Measurements from ENCODE around the gene DCDC2B. TPM values are rescaled to one million over a fixed set of nuclear protein-coding genes. Genes with fewer than 3 reads are reported as not detected.

DCDC2B gene
- polyA plus RNA-seq, 2 of the 4 experiments (the other 2 are of a cell fraction) = not detected

- H3K9me3 ChIP-seq = no peaks in the 10 kb centered on the region
- DNase-seq (ENCODE audit: low read depth in 1 of 2, low spot score in 1 of 2) (no peak), FAIRE-seq (no peak), ATAC-seq (no peak)
- CTCF ChIA-PET = interaction anchor here (1.1 to 7.7 kb wide), 19 partner anchors 8 to 84 kb away, joined by 3 to 96 read pairs (median 5); no protein-coding TSS in a partner anchor
- H3K4me1 ChIP-seq = peaks cover 9% of the 10 kb centered on the region
- no peak overlapping the region for H3K27ac ChIP-seq
- WGBS (ENCODE audit: missing lambda C conversion rate) = 88% methylated on average over 12 of the region's 12 CpGs
- H3K4me3 ChIP-seq = no peak overlapping the region
- POLR2A ChIA-PET = no interaction called here
- H3K4me2 ChIP-seq = no peak overlapping the region
- TF ChIP-seq JUN (IDR thresholded peaks at IDR 0.05) (no peak), KDM1A (IDR thresholded peaks at IDR 0.05; ENCODE audit: low read depth) (no peak), POLR2AphosphoS2 (conservative IDR thresholded peaks at IDR 0.05; ENCODE audit: low read length) (no peak), FOSL2 (IDR thresholded peaks at IDR 0.05) (no peak), FOSL2 (CRISPR knock-in tag; IDR thresholded peaks at IDR 0.05) (no peak), MYC (IDR thresholded peaks at IDR 0.05; ENCODE audit: borderline replicate concordance, low read length) (no peak)
Measured at GRCh38 chr1:32247452-32247851, 38.6 kb downstream of the DCDC2B start.

GRCh38 chr1:32247983-32248889 lies 39.3 kb downstream of the DCDC2B start:
- ATAC-seq = peak; percentile 90 to 95
- 0 out of 3 replicates have a peak overlapping the region, but pooled peaks have one; percentile 20 for H3K4me2 ChIP-seq
- WGBS (ENCODE audit: missing lambda C conversion rate) = 25% methylated on average over 10 of the region's 31 CpGs
- H3K4me1 ChIP-seq = peaks cover 3% of the 10 kb centered on the region; the same call in 1 of the 3 replicates
- peak; percentile 58 for TF ChIP-seq SMC3 (IDR thresholded peaks at IDR 0.05)
- no peak for TF ChIP-seq ZNF302 (CRISPR knock-in tag; IDR thresholded peaks at IDR 0.05)
- TF ChIP-seq, protein P1, sequence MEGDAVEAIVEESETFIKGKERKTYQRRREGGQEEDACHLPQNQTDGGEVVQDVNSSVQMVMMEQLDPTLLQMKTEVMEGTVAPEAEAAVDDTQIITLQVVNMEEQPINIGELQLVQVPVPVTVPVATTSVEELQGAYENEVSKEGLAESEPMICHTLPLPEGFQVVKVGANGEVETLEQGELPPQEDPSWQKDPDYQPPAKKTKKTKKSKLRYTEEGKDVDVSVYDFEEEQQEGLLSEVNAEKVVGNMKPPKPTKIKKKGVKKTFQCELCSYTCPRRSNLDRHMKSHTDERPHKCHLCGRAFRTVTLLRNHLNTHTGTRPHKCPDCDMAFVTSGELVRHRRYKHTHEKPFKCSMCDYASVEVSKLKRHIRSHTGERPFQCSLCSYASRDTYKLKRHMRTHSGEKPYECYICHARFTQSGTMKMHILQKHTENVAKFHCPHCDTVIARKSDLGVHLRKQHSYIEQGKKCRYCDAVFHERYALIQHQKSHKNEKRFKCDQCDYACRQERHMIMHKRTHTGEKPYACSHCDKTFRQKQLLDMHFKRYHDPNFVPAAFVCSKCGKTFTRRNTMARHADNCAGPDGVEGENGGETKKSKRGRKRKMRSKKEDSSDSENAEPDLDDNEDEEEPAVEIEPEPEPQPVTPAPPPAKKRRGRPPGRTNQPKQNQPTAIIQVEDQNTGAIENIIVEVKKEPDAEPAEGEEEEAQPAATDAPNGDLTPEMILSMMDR (IDR thresholded peaks at IDR 0.05) = peak; percentile 66
- TF ChIP-seq RAD21 (conservative IDR thresholded peaks at IDR 0.05 in 1 of 2, IDR thresholded peaks at IDR 0.05 in 1 of 2) = peak; percentile 47 to 56
- no peak for TF ChIP-seq HOXA7 (CRISPR knock-in tag; IDR thresholded peaks at IDR 0.05)
- no peak for FAIRE-seq
- H3K9me3 ChIP-seq = no peaks in the 10 kb centered on the region
- POLR2A ChIA-PET = interaction anchor here (0.9 kb wide), 1 partner anchor 26 kb away, joined by 3 read pairs; the partner anchor contains the start of genes EIF3I and TMEM234
- H3K4me3 ChIP-seq = no peak overlapping the region
- CTCF ChIA-PET = interaction anchor here (0.6 to 7.7 kb wide), 31 partner anchors 9 to 177 kb away, joined by 3 to 96 read pairs (median 4); partner anchors contain the start of gene CCDC28B
- H3K27ac ChIP-seq = peak overlapping the region in 1 of 2 experiments; percentile 57; a peak in 2 of 6 replicates
- DNase-seq (ENCODE audit: low read depth in 1 of 2, low spot score in 1 of 2) = peak; percentile 72 to 74

DNA sequence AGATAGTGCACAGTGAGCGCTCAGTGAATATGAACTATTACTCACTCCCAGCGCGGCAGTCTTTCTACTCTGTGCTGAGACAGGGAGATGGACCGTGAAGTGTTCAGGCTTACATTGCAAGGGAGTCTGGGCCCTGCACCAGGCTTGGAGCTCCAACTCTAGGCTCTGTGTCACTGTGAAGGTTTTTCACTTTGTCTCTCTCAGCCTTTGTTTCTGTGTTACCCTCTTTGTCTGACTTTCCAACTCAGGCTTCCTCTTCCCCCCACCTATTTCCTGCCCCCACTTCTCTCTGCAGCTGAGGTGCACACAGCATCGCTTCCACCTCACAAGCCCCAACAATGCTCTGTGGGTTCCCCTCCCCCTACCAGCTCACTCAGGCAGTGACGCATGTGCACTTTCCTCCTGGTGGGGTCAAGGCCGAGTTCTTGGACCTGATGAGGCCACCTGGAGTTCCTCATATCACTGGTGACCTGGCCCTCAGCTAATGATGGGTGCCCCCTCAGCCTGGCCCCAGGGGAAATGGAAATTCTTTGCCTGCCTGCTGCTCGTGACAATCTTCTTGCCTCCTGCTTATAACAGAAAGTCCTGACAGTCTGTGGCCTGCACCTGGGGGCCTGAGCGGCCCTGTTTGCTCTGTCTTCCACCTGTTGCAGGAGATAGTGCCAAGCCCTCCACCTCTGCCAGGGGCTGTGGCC lies 41.1 kb downstream of the DCDC2B start:
- Histone ChIP-seq H3K4me3 (no peak overlapping the region), H3K4me1 (peaks cover 3% of the 10 kb centered on the region; the same call in 1 of the 3 replicates), H3K4me2 (no peak overlapping the region), H3K27ac (no peak overlapping the region), H3K9me3 (no peaks in the 10 kb centered on the region)
- 79% methylated on average over 8 of the region's 9 CpGs for WGBS (ENCODE audit: missing lambda C conversion rate)
- TF ChIP-seq HDAC2 (IDR thresholded peaks at IDR 0.05) (no peak), BCL3 (IDR thresholded peaks at IDR 0.05) (no peak), RNF2 (IDR thresholded peaks at IDR 0.05; ENCODE audit: borderline replicate concordance, low read depth) (no peak), CBX8 (IDR thresholded peaks at IDR 0.05) (no peak), HOXB13 (CRISPR knock-in tag; IDR thresholded peaks at IDR 0.05; ENCODE audit: low read depth) (no peak), EP300 (IDR thresholded peaks at IDR 0.05) (no peak), KDM1A (IDR thresholded peaks at IDR 0.05; ENCODE audit: low read depth) (no peak), SREBF2 (IDR thresholded peaks at IDR 0.05) (no peak), PHF8 (IDR thresholded peaks at IDR 0.05; ENCODE audit: borderline replicate concordance, low read depth) (no peak)
- TF ChIP-seq, protein P2, sequence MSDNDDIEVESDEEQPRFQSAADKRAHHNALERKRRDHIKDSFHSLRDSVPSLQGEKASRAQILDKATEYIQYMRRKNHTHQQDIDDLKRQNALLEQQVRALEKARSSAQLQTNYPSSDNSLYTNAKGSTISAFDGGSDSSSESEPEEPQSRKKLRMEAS (IDR thresholded peaks at IDR 0.05) = no peak
- ChIA-PET POLR2A (no interaction called here), CTCF (interaction anchor here (0.7 to 7.7 kb wide), 7 partner anchors 9 to 67 kb away, joined by 3 to 96 read pairs (median 6); no protein-coding TSS in a partner anchor)
- no peak for FAIRE-seq
- DNase-seq (ENCODE audit: low read depth in 1 of 2, low spot score in 1 of 2) = no peak
- ATAC-seq = no peak
